ENCODE measurements around the gene OTULINL. TPM values are rescaled to one million over a fixed set of nuclear protein-coding genes. Genes with fewer than 3 reads are reported as not detected.

The OTULINL gene
- total RNA-seq, 1 donor from 2014 or later, result 0.73 TPM

GRCh38 chr5:14574891-14575508, 6.6 kb upstream of the OTULINL start:
- no peak for TF ChIP-seq CTCF (IDR thresholded peaks at IDR 0.05)
- Mint-ChIP-seq H3K36me3 (ENCODE audit: unreplicated experiment) (no peaks in the 10 kb centered on the region), H3K27me3 (ENCODE audit: unreplicated experiment) (peaks cover 51% of the 10 kb centered on the region), H3K9me3 (ENCODE audit: unreplicated experiment) (no peaks in the 10 kb centered on the region), H3K27ac (ENCODE audit: unreplicated experiment) (no peak overlapping the region), H3K4me3 (ENCODE audit: unreplicated experiment) (no peak overlapping the region), H3K4me1 (ENCODE audit: unreplicated experiment) (no peaks in the 10 kb centered on the region)
- no peak for DNase-seq (ENCODE audit: extremely low spot score, unreplicated experiment)

GRCh38 chr5:14576206-14576605, 5.4 kb upstream of the OTULINL start:
- Mint-ChIP-seq H3K36me3 (ENCODE audit: unreplicated experiment) (no peaks in the 10 kb centered on the region), H3K27me3 (ENCODE audit: unreplicated experiment) (peaks cover 45% of the 10 kb centered on the region), H3K4me3 (ENCODE audit: unreplicated experiment) (no peak overlapping the region), H3K27ac (ENCODE audit: unreplicated experiment) (no peak overlapping the region), H3K4me1 (ENCODE audit: unreplicated experiment) (peaks cover 9% of the 10 kb centered on the region), H3K9me3 (ENCODE audit: unreplicated experiment) (no peaks in the 10 kb centered on the region)
- no peak for TF ChIP-seq CTCF (IDR thresholded peaks at IDR 0.05)
- no peak for DNase-seq (ENCODE audit: extremely low spot score, unreplicated experiment)

DNA sequence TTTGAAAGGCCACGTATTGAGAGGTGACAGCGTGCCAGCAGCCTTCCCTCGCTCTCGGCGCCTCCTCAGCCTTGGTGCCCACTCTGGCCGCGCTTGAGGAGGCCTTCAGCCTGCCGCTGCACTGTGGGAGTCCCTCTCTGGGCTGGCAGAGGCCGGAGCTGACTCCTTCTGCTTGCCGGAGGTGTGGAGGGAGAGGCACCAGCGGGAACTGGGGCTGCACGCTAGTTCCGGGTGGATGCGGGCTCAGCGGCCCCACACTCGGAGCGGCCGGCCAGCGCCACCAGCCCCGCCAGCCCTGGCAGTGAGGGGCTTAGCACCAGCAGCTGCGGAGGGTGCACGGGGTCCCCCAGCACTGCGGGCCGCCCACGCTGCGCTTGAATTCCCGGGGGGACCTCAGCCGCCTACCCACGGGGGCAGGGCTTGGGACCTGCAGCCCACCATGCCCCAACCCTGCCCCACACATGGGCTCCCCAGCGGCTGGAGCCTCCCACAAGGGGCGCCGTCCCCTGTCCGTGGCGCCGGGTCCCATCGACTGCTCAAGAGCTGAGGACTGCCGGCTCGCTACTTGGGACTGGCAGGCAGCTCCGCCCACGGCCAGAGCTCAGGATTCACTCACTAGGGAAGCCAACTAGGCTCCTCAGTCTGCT, 4.4 kb upstream of the OTULINL start:
- Mint-ChIP-seq H3K27ac (ENCODE audit: unreplicated experiment) (no peak overlapping the region), H3K36me3 (ENCODE audit: unreplicated experiment) (no peaks in the 10 kb centered on the region), H3K27me3 (ENCODE audit: unreplicated experiment) (peaks cover 40% of the 10 kb centered on the region), H3K4me1 (ENCODE audit: unreplicated experiment) (peaks cover 10% of the 10 kb centered on the region), H3K4me3 (ENCODE audit: unreplicated experiment) (no peak overlapping the region), H3K9me3 (ENCODE audit: unreplicated experiment) (no peaks in the 10 kb centered on the region)
- TF ChIP-seq CTCF (IDR thresholded peaks at IDR 0.05), result no peak
- no peak for DNase-seq (ENCODE audit: extremely low spot score, unreplicated experiment)

- Mint-ChIP-seq H3K36me3 (ENCODE audit: unreplicated experiment) (no peaks in the 10 kb centered on the region), H3K27me3 (ENCODE audit: unreplicated experiment) (peaks cover 41% of the 10 kb centered on the region), H3K9me3 (ENCODE audit: unreplicated experiment) (no peaks in the 10 kb centered on the region), H3K27ac (ENCODE audit: unreplicated experiment) (no peak overlapping the region), H3K4me3 (ENCODE audit: unreplicated experiment) (no peak overlapping the region), H3K4me1 (ENCODE audit: unreplicated experiment) (peaks cover 17% of the 10 kb centered on the region)
- TF ChIP-seq CTCF (IDR thresholded peaks at IDR 0.05), result no peak
- DNase-seq (ENCODE audit: extremely low spot score, unreplicated experiment), result no peak
Measured at GRCh38 chr5:14577971-14578370, 3.6 kb upstream of the OTULINL start.

DNA sequence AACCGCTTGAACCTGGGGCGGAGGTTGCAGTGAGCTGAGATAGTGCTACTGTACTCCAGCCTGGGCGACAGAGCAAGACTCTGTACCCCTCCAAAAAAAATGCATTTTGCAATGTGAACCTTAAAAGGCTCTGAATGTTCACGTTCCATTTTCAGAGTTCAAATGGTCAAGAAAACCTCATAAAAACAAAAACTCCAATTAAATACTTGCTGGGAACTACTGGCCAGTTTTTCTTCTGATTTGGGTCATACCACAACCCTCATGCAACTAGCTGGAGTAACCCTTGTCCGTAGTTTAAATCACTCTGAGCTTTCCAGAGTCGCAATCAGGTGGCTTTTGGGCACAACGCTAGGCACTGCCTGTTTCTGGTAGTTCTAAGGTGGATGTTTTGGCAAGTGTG, 2.3 kb upstream of the OTULINL start:
- Mint-ChIP-seq H3K4me1 (ENCODE audit: unreplicated experiment) (peaks cover 18% of the 10 kb centered on the region), H3K36me3 (ENCODE audit: unreplicated experiment) (no peaks in the 10 kb centered on the region), H3K27me3 (ENCODE audit: unreplicated experiment) (peaks cover 54% of the 10 kb centered on the region), H3K9me3 (ENCODE audit: unreplicated experiment) (no peaks in the 10 kb centered on the region), H3K4me3 (ENCODE audit: unreplicated experiment) (no peak overlapping the region), H3K27ac (ENCODE audit: unreplicated experiment) (no peak overlapping the region)
- TF ChIP-seq CTCF (IDR thresholded peaks at IDR 0.05), result no peak
- DNase-seq (ENCODE audit: extremely low spot score, unreplicated experiment), result no peak
